ENCODE data around the gene CYTH2. TPM values are rescaled to one million over a fixed set of nuclear protein-coding genes. Genes with fewer than 3 reads are reported as not detected.
A peak's percentile ranks its signal among the peaks of the same experiment; 100 is the strongest.

CYTH2 gene
- total and polyA plus RNA-seq, 2 of the 8 experiments (the other 6 are each of a cell fraction or from before 2014, with no cell fraction given): 43.7 to 71.4 TPM

GRCh38 chr19:48493718-48494401 lies 24.7 kb downstream of the CYTH2 start:
- H4K8ac ChIP-seq (ENCODE audit: extremely low read depth, insufficient read depth, low read length): peak overlapping the region; percentile 89; the same call in 1 of the 2 replicates
- 20% methylated on average over 14 of the region's 70 CpGs; no CpG with 5 or more reads in 1 of the 2 experiments for WGBS, 2 experiments (ENCODE audit: extremely low coverage in 1 of 2, insufficient coverage in 1 of 2, insufficient read length in 1 of 2, insufficient replicate concordance in 2 of 2, low coverage in 1 of 2, low lambda C conversion rate in 2 of 2, missing lambda C conversion rate in 1 of 2)
- ChIA-PET CTCF (ENCODE audit: partially characterized antibody) (interaction anchor here (0.7 to 1.5 kb wide), 9 partner anchors 12 to 115 kb away, joined by 3 to 7 read pairs (median 3); partner anchors contain the start of gene KDELR1), POLR2A (ENCODE audit: partially characterized antibody) (interaction anchor here (0.7 to 14.8 kb wide), 11 partner anchors 11 to 161 kb away, joined by 3 to 176 read pairs (median 4); partner anchors contain the start of genes FAM83E, KDELR1, RPL18 and SPHK2)
- no peak overlapping the region; the same call in 1 of the 2 replicates for H2BK5ac ChIP-seq (ENCODE audit: low read depth, low read length)
- no peak overlapping the region for H2BK15ac ChIP-seq (ENCODE audit: low read length)
- H3K4me3 ChIP-seq (ENCODE audit: extremely low read depth in 1 of 4, insufficient read depth in 2 of 4, low read depth in 3 of 4, low read length in 4 of 4): peak overlapping the region; percentile 58 to 80 (median 66)
- peaks cover 0 to 3% of the 10 kb centered on the region in 2 experiments for H4K20me1 ChIP-seq (replicated peaks in 1 of 2; ENCODE audit: control insufficient read depth in 1 of 2, insufficient read depth in 2 of 2, low read length in 2 of 2)
- TF ChIP-seq SIRT6 (IDR thresholded peaks at IDR 0.05; ENCODE audit: low read length) (peak; percentile 42), ASH2L (IDR thresholded peaks at IDR 0.05; ENCODE audit: low read length) (peak; percentile 31), E2F6 (IDR thresholded peaks at IDR 0.05) (no peak), PHF8 (conservative IDR thresholded peaks at IDR 0.05; ENCODE audit: low read depth, low read length) (peak; percentile 67), CEBPB (IDR thresholded peaks at IDR 0.05; ENCODE audit: low read depth, low read length) (no peak), NRF1 (IDR thresholded peaks at IDR 0.05; ENCODE audit: low read depth, low read length) (no peak), KDM4A (IDR thresholded peaks at IDR 0.05; ENCODE audit: low read depth, low read length, severe bottlenecking) (peak; percentile 64), SP1 (IDR thresholded peaks at IDR 0.05; ENCODE audit: low read depth, low read length) (no peak)
- peak overlapping the region; percentile 88 for H3K18ac ChIP-seq (ENCODE audit: extremely low read depth, low read length)
- no peak overlapping the region for H3K4ac ChIP-seq (replicated peaks; ENCODE audit: insufficient read length, low read depth, low read length)
- H3K36me3 ChIP-seq (ENCODE audit: control insufficient read depth in 2 of 4, insufficient read depth in 4 of 4, low read length in 3 of 4): no peaks in the 10 kb centered on the region
- no peak overlapping the region for H3K23ac ChIP-seq (ENCODE audit: insufficient read length)
- H2BK12ac ChIP-seq (ENCODE audit: low read depth, low read length): no peak overlapping the region; the same call in 1 of the 2 replicates
- peak overlapping the region; percentile 61 to 91 for H3K4me2 ChIP-seq (ENCODE audit: insufficient read depth in 1 of 2, low read depth in 2 of 2, low read length in 2 of 2)
- H3K27ac ChIP-seq (ENCODE audit: low read depth, low read length): no peak overlapping the region; the same call in 1 of the 2 replicates
- FAIRE-seq (no peak), DNase-seq (ENCODE audit: low read depth in 1 of 2, low spot score in 2 of 2) (no peak)
- H3K4me1 ChIP-seq (replicated peaks in 1 of 4; ENCODE audit: control insufficient read depth in 3 of 4, insufficient read depth in 4 of 4, low read length in 3 of 4): peaks cover 0 to 21% (median 15%) of the 10 kb centered on the region in 4 experiments; a peak in 6 of 7 replicates
- no peak overlapping the region for H2BK120ac ChIP-seq (replicated peaks; ENCODE audit: low read depth, low read length)
- H3K9me3 ChIP-seq (ENCODE audit: insufficient read depth in 2 of 2, low read depth in 1 of 2, low read length in 1 of 2): no peaks in the 10 kb centered on the region
- peak overlapping the region; percentile 17 for H4K91ac ChIP-seq (replicated peaks; ENCODE audit: insufficient read length, low read length)
- peaks cover 4% of the 10 kb centered on the region; the same call in 1 of the 2 replicates for H3K23me2 ChIP-seq (ENCODE audit: low read depth, low read length)
- H3K14ac ChIP-seq (ENCODE audit: insufficient read length): no peak overlapping the region
- no peak overlapping the region for H3K56ac ChIP-seq (replicated peaks; ENCODE audit: insufficient read length, low read depth, low read length)
- H3K79me1 ChIP-seq (ENCODE audit: low read depth, low read length): no peaks in the 10 kb centered on the region
- H4K5ac ChIP-seq (ENCODE audit: insufficient read length, low read depth, low read length): peak overlapping the region; percentile 51
- peak overlapping the region; percentile 64 to 87 (median 74) for H3K9ac ChIP-seq (replicated peaks in 1 of 4; ENCODE audit: extremely low read depth in 1 of 4, low read depth in 3 of 4, low read length in 3 of 4)
- H3K79me2 ChIP-seq (ENCODE audit: control insufficient read depth in 1 of 2, insufficient read depth in 2 of 2, low read length in 2 of 2): no peaks in the 10 kb centered on the region
- no peak overlapping the region for H2AK5ac ChIP-seq (ENCODE audit: low read depth, low read length)
- no peak overlapping the region for H2BK20ac ChIP-seq (ENCODE audit: low read length)
- peak overlapping the region; percentile 45; the same call in 1 of the 2 replicates for H2AFZ ChIP-seq (ENCODE audit: low read length)
- peaks cover 0 to 3% (median 0%) of the 10 kb centered on the region in 4 experiments; a peak in 3 of 7 replicates for H3K27me3 ChIP-seq (replicated peaks in 1 of 4; ENCODE audit: control insufficient read depth in 3 of 4, extremely low read depth in 1 of 4, insufficient read depth in 3 of 4, low read length in 3 of 4)
